HG02588 (cell line): ENCODE measurements around the gene STK24.

Source experiments
- ATAC-seq: cut with Tn5 transposase; IDR thresholded peaks from one replicate; pipeline ENCODE4 v1.9.1; 2021; ENCODE audit warnings: mild to moderate bottlenecking, moderate library complexity; ENCODE audit not compliant: unreplicated experiment

Gene STK24

GRCh38 chr13:98535501-98536354 lies 41.2 kb downstream of the STK24 start:
- ATAC-seq = no peak

DNA sequence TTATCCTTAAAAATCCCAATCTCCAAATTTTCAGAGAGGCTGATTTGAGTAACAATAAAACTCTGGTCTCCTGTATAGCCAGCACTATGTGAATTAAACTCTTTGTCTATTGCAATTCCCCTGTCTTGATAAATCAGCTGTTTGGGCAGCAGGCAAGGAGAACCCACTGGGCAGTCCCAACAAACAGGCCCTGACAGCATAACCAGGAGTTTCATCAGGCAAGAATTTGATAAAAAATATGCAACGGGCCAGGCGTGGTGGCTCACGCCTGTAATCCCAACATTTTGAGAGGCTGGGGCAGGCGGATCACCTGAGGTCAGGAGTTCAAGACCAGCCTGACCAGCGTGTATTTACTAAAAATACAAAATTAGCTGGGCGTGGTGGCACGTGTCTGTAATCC lies 42.1 kb downstream of the STK24 start:
- ATAC-seq = no peak

DNA sequence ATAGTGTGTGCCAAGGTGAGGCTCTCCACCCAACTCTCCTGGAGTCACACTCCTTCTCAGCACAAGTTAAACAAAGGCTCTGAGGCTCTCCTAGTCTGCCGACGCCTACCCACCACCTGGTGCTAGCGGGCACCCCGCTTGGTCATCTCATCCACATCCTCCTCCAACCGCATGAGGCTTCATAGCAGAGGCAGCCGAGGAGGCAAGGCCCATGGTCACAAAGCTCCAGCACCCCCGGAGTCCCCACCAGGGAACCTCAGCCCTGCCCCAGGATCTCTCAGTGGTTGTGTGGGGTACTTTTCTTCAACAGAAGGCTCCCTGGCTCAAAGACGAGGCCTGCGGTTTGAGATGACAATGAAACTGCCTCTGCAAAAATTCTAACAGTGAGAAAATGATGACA lies 43.0 kb downstream of the STK24 start:
- no peak for ATAC-seq

- no peak for ATAC-seq
Measured at GRCh38 chr13:98532254-98532653, 44.7 kb downstream of the STK24 start.

DNA sequence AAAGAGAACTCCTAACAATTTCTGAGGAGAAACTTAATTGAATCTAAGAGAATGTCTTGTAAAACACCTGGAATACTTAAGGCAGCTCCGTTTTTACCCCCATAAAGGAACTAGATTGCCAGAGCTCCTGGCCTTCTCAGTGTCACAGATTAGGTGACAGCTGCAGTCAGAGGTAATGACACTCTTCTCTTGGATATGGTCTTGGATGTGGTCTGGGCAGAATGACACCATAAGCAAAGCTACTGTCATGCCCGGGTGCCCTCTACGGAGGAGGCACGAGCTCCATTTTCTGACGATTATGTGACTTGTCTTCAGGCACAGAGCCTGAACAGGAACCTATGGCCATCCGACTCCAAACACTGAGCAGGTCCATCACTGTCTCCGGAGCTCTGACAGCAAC lies 46.7 kb downstream of the STK24 start:
- no peak for ATAC-seq

DNA sequence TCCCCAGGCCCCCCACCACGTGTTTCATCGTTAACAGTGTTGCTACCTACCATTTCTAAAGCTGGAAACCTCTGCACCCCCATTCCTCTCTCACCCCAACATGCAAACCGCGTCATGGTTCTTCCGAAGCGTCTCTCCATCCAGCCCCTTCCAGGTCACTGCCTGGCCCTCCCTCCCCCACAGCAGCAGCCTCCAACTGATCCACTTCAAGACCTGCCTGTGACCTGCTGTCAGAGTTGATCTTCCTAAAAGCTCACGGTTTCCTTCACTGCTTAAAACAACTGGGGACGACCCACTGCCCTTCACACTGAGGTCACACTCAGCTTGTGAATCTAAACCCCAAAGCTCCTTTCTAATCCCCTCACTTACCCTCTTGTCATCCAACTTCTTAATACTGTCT lies 47.7 kb downstream of the STK24 start:
- no peak for ATAC-seq

GRCh38 chr13:98528663-98529064 lies 48.2 kb downstream of the STK24 start:
- no peak for ATAC-seq

DNA sequence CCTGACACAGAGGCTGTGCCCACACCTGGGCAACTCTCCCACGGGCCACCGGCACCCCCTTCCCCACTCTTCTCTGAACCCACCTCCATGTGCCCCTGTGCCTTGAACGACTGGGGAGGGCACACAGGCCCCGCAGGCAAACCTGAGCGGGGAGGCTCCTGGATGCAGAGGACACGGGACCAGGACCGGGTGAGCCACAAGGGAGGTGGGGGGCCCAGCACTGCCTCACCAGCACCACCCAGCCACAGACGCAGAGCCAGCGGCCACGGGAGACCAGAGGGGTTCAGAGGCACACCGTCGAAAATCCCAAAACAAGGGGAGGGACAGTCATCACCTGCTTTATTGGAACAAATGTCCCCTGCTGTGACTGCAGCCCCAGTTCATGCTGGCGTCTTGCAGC lies 49.4 kb downstream of the STK24 start:
- no peak for ATAC-seq

DNA sequence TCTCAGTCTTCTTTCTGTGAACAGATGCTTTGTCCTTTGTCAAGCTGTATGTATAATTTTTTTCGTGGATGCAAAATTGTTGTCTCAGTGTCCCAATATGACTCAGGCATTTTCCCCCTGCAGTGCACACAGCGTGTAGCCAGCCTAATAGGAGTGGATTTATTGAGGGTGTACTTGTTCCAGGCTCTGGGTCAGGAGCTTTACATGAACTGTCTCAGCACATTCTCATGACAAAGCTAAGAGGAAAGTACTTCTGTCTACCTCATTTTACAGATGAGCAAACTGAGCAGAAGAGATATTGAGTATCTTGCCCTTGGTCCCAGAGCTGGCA lies 50.8 kb downstream of the STK24 start:
- ATAC-seq = no peak

GRCh38 chr13:98525456-98526181 lies 51.3 kb downstream of the STK24 start:
- no peak for ATAC-seq

DNA sequence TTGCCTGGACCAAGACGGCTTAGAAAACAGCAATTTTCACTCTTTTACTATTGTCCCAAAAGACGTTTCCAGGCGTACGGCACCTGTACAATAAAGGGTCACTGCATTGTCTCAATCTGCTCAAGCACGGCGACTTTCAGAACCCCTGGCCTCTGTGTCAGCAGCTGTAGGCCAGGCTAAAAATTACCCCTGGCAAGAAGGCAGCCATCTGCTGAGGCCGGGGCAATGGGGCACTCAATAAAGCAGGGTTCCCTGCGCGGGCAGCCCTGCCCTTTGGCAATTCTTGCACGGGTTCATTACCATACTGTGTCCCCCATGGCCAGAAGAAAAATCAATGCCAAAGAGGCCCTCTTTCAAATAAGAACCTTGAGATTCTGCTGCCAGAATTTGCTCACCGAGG lies 52.1 kb downstream of the STK24 start:
- no peak for ATAC-seq

DNA sequence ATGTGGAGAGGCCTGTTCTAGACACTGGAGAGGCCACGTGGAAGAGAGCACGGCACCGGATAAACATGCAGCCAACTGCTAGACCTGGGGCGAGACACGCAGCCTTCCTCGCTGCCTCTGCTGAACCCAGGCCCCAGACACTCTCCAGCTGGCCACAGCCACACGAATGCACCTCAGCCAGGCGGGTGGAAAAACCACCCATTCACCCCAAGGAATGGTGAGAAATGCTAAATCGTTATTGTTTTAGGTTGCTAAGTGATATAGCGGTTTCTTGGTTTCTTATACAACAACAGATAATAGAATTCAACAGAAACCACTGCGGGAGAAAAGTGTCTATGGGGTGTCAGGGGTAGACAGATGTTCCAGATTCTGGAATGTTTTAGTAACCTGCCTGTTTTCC lies 52.5 kb downstream of the STK24 start:
- no peak for ATAC-seq

DNA sequence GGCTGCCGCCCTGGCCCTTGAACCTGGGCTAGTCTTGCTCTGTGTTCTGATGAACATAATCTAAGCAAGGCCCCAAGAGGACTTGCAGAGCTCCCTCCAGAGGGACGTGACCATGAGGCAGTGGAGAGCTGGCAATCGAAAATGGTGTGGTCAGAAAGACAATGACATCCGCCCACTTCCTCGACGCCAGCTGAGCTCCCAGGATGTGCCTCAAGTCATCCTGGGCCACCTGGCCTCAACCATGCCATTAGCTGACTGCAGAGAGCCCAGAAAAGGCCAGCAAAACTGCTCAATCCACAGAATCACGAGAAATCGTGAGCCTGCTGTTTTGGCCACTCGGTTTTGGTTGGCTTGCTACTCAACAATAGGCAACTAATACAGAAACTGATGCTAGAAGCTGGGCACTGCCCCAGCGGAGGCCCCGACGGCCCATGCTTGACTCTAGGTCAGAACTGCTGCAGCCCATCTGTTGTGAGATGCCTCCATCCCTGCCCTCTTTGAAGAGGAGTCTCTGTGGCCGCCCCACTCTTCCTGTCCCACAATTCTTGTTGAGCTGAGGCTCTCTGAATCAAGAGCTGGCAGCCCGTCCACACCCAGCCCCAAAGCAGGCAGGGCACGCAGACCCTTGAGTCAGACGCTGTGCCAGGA lies 53.3 kb downstream of the STK24 start:
- no peak for ATAC-seq

GRCh38 chr13:98522371-98522770 lies 54.5 kb downstream of the STK24 start:
- ATAC-seq = no peak

- no peak for ATAC-seq
Measured at GRCh38 chr13:98521461-98522247, 55.3 kb downstream of the STK24 start.

DNA sequence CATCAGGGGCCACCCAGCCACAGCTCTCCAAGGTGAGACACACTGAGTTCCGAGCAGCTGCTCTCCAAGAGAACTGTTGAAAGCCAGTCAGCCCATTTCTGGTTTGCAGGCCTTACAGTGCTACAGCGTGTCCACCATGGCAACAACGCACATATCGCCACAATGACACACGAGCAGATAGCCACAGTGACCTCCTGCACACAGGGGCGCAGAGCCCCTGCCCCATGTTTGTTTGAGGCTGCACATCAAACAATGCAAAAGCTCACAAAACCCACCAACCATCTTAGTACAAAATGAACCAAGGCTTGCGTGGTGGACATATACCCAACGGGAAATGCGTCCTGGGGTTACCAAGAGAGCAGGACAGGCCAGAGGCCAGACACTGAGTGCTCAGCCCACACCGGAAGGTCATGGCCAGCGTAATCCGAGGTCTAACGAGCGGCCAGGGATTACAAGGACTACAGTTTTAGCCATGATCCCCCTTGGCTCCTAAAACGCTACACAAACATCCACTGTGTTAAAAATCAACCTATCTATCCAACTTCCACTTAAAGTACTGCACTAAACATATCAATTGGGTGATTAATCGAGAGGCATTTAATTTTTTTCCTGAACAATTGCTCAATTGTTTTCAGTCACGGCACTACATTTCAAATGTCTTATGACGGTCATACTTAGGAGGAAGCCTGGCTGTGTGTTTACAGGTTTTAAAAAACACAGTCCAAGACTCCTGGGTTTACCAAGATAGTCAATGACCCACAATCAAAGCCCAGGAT lies 56.0 kb downstream of the STK24 start:
- no peak for ATAC-seq

GRCh38 chr13:98519976-98520375 lies 56.9 kb downstream of the STK24 start:
- no peak for ATAC-seq

DNA sequence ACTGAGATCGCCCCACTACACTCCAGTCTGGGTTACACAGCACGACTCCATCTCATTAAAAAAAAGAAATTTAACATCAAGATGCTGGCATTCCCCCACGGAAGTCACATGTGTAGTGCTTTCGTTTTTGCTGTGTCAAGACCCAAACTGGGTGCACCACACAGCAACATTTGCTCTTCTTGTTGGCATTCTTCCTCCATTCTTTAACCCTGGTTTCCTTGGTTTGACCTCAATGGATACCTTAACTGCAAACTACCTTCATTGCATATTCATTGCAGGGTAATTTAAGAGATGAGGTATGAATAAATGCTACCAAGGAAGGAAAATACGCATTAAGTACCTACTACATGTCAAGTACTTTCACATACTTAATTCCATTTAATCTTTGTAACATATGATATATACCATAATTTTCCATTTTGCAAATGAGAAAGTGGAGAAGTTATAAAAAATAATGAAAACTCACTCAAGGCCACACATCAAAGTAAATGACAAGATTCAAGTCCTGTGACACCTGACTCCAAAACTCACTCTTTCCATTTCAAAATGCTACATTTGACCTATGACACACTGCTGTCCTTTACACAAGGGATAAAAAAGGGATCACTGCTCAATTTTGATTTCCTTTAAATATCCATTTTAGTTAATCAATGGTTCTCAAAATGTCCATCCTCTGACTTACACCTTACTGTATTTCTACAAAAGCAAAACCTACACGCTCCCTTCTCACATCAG lies 59.2 kb downstream of the STK24 start:
- ATAC-seq = peak; percentile 35

GRCh38 chr13:98515818-98516465 lies 61.0 kb downstream of the STK24 start:
- ATAC-seq = no peak
